Glutamatergic neuron (in vitro differentiated cells): ENCODE results near the gene AHCY. TPM values are rescaled to one million over a fixed set of nuclear protein-coding genes. Genes with fewer than 3 reads are reported as not detected.
A peak's percentile ranks its signal among the peaks of the same experiment; 100 is the strongest.

Experiments
- DNase-seq: peaks from one replicate; pipeline ENCODE4 v3.0.0; 2022
- H3K27ac Mint-ChIP-seq: one replicate; pipeline ENCODE4 v1.8.0; 2020; ENCODE audit warnings: mild to moderate bottlenecking, mixed read lengths, inconsistent platforms; ENCODE audit not compliant: unreplicated experiment
- H3K27me3 Mint-ChIP-seq: one replicate; pipeline ENCODE4 v1.8.0; 2020; ENCODE audit warnings: mild to moderate bottlenecking, moderate library complexity, mixed read lengths, inconsistent platforms; ENCODE audit not compliant: unreplicated experiment
- H3K36me3 Mint-ChIP-seq: one replicate; pipeline ENCODE4 v1.8.0; 2020; ENCODE audit warnings: mild to moderate bottlenecking, mixed read lengths, inconsistent platforms; ENCODE audit not compliant: unreplicated experiment
- H3K4me1 Mint-ChIP-seq: one replicate; pipeline ENCODE4 v1.8.0; 2020; ENCODE audit warnings: mild to moderate bottlenecking, low read depth, mixed read lengths, inconsistent platforms; ENCODE audit not compliant: unreplicated experiment
- H3K4me3 Mint-ChIP-seq: one replicate; pipeline ENCODE4 v1.8.0; 2020; ENCODE audit warnings: mild to moderate bottlenecking, mixed read lengths, inconsistent platforms; ENCODE audit not compliant: unreplicated experiment
- H3K9me3 Mint-ChIP-seq: one replicate; pipeline ENCODE4 v1.8.0; 2020; ENCODE audit warnings: mild to moderate bottlenecking, moderate library complexity, mixed read lengths, inconsistent platforms; ENCODE audit not compliant: unreplicated experiment
- CTCF ChIP-seq: fragments of 200-600 bp; sonication (generic); IDR thresholded peaks from one replicate; pipeline ENCODE4 v1.5.0; 2021; ENCODE audit not compliant: partially characterized antibody, unreplicated experiment
- total RNA-seq: library from RNA; stranded (reverse); fragmentation: NEBNext Ultra II Directional; extraction: Animal tissue kit (Norgen Biotek cat#: 25700); gene quantifications from one replicate; pipeline ENCODE4 v1.2.1, GENCODE V29; 2021; ENCODE audit not compliant: unreplicated experiment

Gene AHCY
- total RNA-seq, 1 donor from 2014 or later = 97.9 TPM

GRCh38 chr20:34312024-34312460 lies 8.9 kb upstream of the AHCY start:
- Mint-ChIP-seq H3K4me1 (peaks cover 1% of the 10 kb centered on the region), H3K27ac (no peak overlapping the region), H3K36me3 (peaks cover 7% of the 10 kb centered on the region), H3K4me3 (peak overlapping the region; percentile 61), H3K9me3 (peaks cover 2% of the 10 kb centered on the region), H3K27me3 (peaks cover 6% of the 10 kb centered on the region)
- no peak for DNase-seq
- no peak for TF ChIP-seq CTCF

GRCh38 chr20:34311118-34312023 lies 8.2 kb upstream of the AHCY start:
- peaks cover 6% of the 10 kb centered on the region for H3K27me3 Mint-ChIP-seq
- H3K36me3 Mint-ChIP-seq = peaks cover 7% of the 10 kb centered on the region
- TF ChIP-seq CTCF = no peak
- no peak overlapping the region for H3K27ac Mint-ChIP-seq
- peaks cover 2% of the 10 kb centered on the region for H3K9me3 Mint-ChIP-seq
- H3K4me1 Mint-ChIP-seq = peaks cover 1% of the 10 kb centered on the region
- H3K4me3 Mint-ChIP-seq = peak overlapping the region; percentile 61
- DNase-seq = peak; percentile 62

GRCh38 chr20:34310481-34311117 lies 7.4 kb upstream of the AHCY start:
- Mint-ChIP-seq H3K4me3 (peak overlapping the region; percentile 44), H3K4me1 (peaks cover 1% of the 10 kb centered on the region), H3K27ac (no peak overlapping the region), H3K36me3 (peaks cover 1% of the 10 kb centered on the region), H3K27me3 (peaks cover 6% of the 10 kb centered on the region), H3K9me3 (peaks cover 2% of the 10 kb centered on the region)
- no peak for TF ChIP-seq CTCF
- no peak for DNase-seq

- H3K27ac Mint-ChIP-seq = no peak overlapping the region
These were observed 6.5 kb upstream of the AHCY start for GRCh38 chr20:34309691-34310090.

More at GRCh38 chr20:34309691-34310090, 6.5 kb upstream of the AHCY start:
- Mint-ChIP-seq H3K4me1 (peaks cover 1% of the 10 kb centered on the region), H3K36me3 (no peaks in the 10 kb centered on the region), H3K4me3 (no peak overlapping the region), H3K27me3 (peaks cover 6% of the 10 kb centered on the region), H3K9me3 (peaks cover 2% of the 10 kb centered on the region)
- no peak for DNase-seq
- no peak for TF ChIP-seq CTCF
